Omental fat pad (tissue), 4 donors: ENCODE data around the gene MEF2D. TPM values are rescaled to one million over a fixed set of nuclear protein-coding genes. Genes with fewer than 3 reads are reported as not detected.

ENCODE experiments used
- ATAC-seq: fragments of 150-250 bp; one replicate; pipeline ENCODE4 v1.9.1; 2016; ENCODE audit warnings: mild to moderate bottlenecking, moderate library complexity; ENCODE audit not compliant: low FRiP score
- DNase-seq: peaks from one replicate; pipeline ENCODE4 v3.0.0-alpha.2; 2019; ENCODE audit warnings: low spot score
- total RNA-seq, 4 donors: library from RNA; depleted of rRNA; stranded (reverse); fragments of >200 nt; gene quantifications; one replicate each; pipeline ENCODE4 v1.1.0, GENCODE V29; 2016
- TF ChIP-seq, protein P1 (sequence below), 3 donors: fragments of 450-650 bp; IDR thresholded peaks; one replicate each; pipeline ENCODE4 v1.5.1; 2016 to 2017; ENCODE audit warnings: antibody characterized with exemption in 3 of 3, mild to moderate bottlenecking in 3 of 3, moderate library complexity in 2 of 3

The MEF2D gene
- total RNA-seq, 4 donors from 2014 or later, result 22.8 to 33.8 (median 28.1) TPM

DNA sequence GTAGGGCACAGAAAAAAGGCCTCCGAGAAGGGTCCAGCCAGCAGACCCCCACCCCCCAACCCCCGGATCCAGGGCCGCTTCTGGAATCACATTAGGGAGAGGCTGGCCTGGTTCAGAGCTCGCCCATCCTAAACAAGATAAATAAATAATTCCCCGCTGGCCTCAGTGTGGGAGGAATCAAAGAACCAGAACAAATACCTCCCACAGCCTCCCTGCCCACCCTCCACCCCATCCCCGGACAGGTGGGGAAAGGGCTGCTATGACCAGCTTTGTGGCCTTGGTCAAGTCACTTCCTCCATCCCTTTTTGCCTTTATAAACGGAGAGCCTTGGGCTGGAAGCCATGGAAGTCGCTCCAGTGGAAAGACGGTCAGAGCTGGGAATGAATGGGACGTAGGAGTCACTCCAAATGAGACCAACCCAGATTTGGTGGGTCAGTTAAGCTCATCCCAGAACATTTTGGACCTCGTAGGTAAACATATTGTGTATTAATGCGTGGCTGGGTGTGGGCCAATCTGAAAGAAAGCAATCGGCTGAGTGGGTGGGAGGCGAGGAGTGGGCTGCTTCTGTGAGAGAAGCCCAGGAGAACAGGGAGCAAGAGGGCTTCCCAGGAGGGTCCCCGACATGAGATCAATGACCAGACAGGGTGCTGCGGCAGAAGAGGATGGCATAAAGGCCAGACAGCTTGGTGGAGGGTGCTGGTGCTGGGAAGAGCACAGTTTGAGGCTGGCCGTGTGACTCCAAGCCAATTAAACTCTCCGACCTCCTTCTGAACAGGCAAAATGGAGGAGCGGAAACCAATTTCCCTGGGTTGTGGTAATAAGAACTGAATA, 63.3 kb downstream of the MEF2D start:
- no peak for DNase-seq
- ATAC-seq, result no peak
- TF ChIP-seq, protein P1, sequence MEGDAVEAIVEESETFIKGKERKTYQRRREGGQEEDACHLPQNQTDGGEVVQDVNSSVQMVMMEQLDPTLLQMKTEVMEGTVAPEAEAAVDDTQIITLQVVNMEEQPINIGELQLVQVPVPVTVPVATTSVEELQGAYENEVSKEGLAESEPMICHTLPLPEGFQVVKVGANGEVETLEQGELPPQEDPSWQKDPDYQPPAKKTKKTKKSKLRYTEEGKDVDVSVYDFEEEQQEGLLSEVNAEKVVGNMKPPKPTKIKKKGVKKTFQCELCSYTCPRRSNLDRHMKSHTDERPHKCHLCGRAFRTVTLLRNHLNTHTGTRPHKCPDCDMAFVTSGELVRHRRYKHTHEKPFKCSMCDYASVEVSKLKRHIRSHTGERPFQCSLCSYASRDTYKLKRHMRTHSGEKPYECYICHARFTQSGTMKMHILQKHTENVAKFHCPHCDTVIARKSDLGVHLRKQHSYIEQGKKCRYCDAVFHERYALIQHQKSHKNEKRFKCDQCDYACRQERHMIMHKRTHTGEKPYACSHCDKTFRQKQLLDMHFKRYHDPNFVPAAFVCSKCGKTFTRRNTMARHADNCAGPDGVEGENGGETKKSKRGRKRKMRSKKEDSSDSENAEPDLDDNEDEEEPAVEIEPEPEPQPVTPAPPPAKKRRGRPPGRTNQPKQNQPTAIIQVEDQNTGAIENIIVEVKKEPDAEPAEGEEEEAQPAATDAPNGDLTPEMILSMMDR (IDR thresholded peaks at IDR 0.05), result no peak

DNA sequence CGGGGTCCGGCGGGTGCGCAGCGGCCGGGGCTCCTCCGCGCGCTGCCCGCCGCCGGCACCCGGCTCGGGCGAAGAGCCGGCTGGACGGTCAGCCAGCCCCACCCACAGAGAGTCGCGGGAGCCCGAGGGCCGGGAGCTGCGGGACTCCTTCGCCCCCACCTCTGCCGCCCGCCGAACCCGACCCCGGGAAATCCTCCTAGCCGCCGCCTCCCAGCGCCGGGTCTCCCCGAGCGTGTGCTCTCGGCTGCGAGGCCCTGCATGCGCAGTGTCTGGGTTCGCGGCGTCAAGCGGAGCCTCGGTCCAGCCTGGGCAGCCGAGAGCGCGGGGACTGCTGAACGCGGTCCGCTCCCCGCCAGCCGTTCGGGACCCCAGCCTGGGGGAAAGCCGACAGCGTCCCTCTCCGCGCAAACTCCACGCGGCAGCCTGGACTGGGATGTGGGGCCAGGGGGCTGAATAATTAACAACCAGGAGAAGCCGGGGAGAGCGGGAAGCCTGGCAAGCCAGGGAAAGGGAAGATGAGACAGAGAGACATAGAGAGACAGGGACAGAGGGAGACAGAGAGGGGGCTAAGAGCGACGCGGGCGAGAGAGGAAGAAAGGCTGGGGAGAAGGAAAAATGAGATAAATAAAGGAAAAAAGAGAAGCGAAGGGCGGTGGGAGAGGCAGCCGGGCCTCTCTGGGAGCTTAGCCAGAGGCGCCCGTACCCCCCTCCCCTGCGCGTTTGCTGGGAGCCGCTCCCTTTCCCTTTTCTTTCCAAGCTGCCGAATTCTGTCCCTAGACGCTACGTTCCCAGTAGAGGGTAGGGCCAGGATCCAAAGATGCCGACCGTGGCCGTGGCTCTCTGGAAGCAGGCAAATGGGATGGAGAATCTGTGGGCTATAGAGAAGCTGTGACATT, 64.2 kb downstream of the MEF2D start:
- TF ChIP-seq, protein P1 (IDR thresholded peaks at IDR 0.05), result no peak
- DNase-seq (no peak), ATAC-seq (no peak)

DNA sequence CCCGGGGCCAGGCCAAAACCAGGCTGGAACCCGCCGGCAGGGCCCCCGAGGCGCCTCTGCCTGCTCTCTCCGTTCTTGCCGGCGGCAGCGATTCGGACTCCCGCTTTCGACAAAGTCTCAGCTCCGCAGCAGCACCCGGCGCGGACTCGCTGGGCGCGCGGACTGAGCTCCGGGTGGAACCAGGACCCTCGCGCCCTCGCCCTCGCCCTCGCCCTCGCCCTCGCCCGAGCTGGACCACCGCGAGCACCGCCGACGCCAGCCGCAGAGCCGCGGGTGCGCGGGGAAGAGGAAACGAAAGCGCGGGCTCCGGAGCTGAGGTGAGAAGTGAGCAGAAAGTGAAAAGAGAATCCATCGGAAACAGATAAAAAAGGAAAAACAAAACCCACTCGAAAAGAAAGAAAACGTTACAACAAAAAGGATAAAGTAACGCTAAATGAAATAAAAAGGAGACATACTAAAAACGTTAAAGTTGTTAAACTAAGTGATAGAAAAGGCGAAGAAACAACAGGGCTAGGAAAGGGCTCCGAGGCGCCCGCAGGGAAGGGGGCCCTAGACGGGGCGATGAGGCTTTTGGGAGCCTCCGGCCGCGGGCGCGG, 64.9 kb downstream of the MEF2D start:
- no peak for ATAC-seq
- TF ChIP-seq, protein P1 (IDR thresholded peaks at IDR 0.05), result no peak
- DNase-seq, result no peak

DNA sequence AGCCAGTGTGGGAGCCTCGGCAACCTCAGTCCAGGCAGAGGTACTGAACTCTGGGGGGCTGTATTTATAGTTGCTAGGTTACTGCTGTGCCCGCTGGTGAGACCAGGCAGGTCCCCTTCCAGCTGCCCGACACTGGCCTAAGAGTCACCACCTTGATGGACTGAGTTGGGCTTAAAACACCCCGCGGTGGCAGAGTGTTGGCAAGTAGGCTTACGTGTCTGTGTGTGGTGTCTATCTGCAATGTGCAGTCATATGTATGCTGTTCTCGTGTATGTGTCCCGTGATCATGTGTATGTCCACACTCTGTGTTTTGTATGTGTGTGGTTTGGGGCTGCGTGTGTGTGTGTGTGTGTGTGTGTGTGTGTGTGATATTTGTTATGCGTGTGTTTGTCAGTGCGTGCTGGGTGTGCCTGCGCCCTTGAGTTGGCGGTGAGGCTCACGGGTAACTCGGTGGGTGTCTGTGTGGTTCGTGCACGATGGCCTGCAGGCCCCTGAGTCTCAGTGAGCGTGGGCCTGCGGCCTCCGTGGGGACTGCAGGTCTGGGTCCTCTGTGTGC, 65.5 kb downstream of the MEF2D start:
- ATAC-seq (no peak), DNase-seq (no peak)
- TF ChIP-seq, protein P1 (IDR thresholded peaks at IDR 0.05), result no peak

DNA sequence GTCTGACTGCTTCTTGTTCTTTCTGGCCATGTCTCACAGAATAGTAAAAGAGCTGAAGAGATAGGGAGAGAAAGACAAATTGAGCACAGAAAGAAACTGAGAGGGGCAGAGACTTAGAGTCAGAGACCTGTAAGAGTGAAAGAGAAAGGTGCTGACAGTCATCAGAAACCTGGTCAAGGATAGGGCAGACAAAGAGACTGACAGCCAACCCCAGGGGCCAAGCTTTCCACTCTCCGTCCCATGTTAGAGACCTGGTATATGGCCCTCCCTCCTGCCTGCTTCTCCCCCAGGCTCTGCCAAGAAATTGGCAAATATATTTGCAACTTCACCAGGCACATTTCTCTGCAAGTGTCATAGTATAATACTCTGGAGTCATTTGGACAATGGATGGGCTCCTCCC, 67.0 kb downstream of the MEF2D start:
- TF ChIP-seq, protein P1 (IDR thresholded peaks at IDR 0.05), result no peak
- DNase-seq (no peak), ATAC-seq (no peak)

DNA sequence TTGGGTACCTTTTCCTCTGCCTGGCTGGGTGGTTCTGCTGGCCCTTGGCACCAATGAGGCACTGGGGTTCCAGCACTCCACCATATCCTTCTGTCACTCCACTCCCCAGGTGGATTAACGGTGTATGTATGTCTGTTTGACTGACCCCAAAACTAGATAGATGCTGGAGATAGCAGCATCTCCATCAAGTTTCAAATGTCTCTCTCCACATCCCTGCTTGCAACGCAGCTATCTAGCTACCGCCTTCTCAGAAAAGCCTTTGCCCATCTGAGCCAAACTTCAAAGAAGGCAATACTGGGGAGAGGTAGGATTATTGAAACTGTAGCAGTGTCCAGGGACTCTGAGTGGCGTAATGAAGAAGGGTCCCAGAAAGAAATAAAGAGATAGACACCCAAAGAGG, 67.5 kb downstream of the MEF2D start:
- TF ChIP-seq, protein P1 (IDR thresholded peaks at IDR 0.05), result no peak
- ATAC-seq, result no peak
- no peak for DNase-seq
